ENCODE data around the gene DLGAP1. TPM values are rescaled to one million over a fixed set of nuclear protein-coding genes. Genes with fewer than 3 reads are reported as not detected.

Gene DLGAP1
- total RNA-seq, 1 experiment from 2014 or later, result 23.0 TPM

DNA sequence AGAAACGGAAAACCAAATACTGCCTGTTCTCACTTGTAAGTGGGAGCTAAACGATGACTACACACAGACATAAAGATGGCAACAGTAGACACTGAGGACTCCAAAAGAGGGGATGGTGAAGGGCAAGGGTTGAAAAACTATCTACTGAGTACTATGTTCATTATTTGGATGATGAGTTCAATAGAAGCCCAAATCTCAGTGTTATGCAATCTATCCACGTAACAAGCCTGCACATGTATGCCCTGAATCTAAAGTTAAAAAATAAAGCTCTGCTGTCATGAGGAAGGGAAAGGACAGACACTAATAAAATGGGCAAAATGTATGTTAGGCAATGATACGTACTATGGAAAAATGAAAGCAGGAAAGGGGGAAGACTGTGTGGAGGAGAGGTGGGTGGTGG, 629.1 kb downstream of the DLGAP1 start:
- ChIA-PET CTCF (no interaction called here), POLR2A (no interaction called here)
- TF ChIP-seq SMAD4 (CRISPR knock-in tag; IDR thresholded peaks at IDR 0.05) (no peak), GABPB1 (CRISPR knock-in tag; IDR thresholded peaks at IDR 0.05) (no peak), ESRRA (CRISPR knock-in tag; IDR thresholded peaks at IDR 0.05; ENCODE audit: borderline replicate concordance) (no peak), MYBL2 (CRISPR knock-in tag; IDR thresholded peaks at IDR 0.05) (no peak), NR1H2 (CRISPR knock-in tag; IDR thresholded peaks at IDR 0.05) (no peak)
- TF ChIP-seq, protein P1, sequence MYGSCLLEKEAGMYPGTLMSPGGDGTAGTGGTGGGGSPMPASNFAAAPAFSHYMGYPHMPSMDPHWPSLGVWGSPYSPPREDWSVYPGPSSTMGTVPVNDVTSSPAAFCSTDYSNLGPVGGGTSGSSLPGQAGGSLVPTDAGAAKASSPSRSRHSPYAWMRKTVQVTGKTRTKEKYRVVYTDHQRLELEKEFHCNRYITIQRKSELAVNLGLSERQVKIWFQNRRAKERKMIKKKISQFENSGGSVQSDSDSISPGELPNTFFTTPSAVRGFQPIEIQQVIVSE (CRISPR knock-in tag; IDR thresholded peaks at IDR 0.05; ENCODE audit: borderline replicate concordance), result no peak
- TF ChIP-seq, protein P2, sequence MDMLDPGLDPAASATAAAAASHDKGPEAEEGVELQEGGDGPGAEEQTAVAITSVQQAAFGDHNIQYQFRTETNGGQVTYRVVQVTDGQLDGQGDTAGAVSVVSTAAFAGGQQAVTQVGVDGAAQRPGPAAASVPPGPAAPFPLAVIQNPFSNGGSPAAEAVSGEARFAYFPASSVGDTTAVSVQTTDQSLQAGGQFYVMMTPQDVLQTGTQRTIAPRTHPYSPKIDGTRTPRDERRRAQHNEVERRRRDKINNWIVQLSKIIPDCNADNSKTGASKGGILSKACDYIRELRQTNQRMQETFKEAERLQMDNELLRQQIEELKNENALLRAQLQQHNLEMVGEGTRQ (CRISPR knock-in tag; IDR thresholded peaks at IDR 0.05), result no peak
- TF ChIP-seq, protein P3, sequence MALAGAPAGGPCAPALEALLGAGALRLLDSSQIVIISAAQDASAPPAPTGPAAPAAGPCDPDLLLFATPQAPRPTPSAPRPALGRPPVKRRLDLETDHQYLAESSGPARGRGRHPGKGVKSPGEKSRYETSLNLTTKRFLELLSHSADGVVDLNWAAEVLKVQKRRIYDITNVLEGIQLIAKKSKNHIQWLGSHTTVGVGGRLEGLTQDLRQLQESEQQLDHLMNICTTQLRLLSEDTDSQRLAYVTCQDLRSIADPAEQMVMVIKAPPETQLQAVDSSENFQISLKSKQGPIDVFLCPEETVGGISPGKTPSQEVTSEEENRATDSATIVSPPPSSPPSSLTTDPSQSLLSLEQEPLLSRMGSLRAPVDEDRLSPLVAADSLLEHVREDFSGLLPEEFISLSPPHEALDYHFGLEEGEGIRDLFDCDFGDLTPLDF (CRISPR knock-in tag; IDR thresholded peaks at IDR 0.05), result no peak
- Mint-ChIP-seq H3K27ac (no peak overlapping the region), H3K36me3 (peaks cover 6% of the 10 kb centered on the region), H3K4me3 (no peak overlapping the region), H3K9me3 (peaks cover 11% of the 10 kb centered on the region), H3K27me3 (ENCODE audit: low read depth) (no peaks in the 10 kb centered on the region), H3K4me1 (peaks cover 33% of the 10 kb centered on the region)
- DNase-seq (ENCODE audit: low spot score), result no peak
- no peak for ATAC-seq

DNA sequence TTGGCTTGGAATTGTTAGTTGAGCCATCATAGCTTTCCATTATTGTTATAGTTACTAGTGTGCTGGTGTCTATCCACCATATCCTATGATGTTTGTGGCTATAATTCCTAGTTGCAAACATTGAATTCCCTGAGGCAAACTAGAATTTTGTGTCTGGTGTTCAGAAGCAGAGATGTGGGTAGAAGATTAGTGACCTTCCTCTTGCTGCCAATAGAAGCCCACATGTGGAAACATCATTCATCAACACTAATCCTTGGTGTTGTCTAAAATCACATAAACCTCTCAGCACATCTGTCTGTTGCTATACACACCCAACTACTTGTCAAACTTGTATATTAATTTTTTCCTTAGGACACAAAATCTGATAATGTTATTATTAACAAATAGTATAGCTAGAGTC, 631.0 kb downstream of the DLGAP1 start:
- CTCF ChIA-PET, result interaction anchor here (0.6 kb wide), 1 partner anchor 9 kb away, joined by 3 read pairs; no protein-coding TSS in a partner anchor

DNA sequence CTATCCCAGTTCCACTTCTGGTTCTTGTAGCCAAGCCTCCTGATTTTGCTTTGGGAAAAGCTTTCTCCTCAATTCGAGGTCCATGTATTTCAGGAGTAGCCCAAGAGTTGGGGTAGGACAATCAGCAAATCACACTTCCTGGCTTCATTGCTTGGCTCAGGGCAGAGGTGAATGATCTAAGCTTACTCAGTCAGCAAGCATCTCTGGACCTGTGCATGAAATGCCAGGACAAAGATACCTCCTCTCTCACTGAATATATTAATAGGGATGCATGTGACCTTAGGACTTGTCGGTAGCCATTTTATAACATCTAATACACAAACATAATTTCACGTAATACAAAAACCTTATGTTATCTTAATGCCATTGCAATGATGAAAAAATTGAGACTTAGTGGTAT, 632.0 kb downstream of the DLGAP1 start:
- ChIA-PET CTCF (interaction anchor here (3.6 kb wide), 1 partner anchor 51 kb away, joined by 27 read pairs; no protein-coding TSS in a partner anchor), POLR2A (no interaction called here)
- ATAC-seq (no peak), DNase-seq (ENCODE audit: low spot score) (no peak)
- Mint-ChIP-seq H3K4me3 (no peak overlapping the region), H3K27me3 (ENCODE audit: low read depth) (no peaks in the 10 kb centered on the region), H3K27ac (no peak overlapping the region), H3K36me3 (peaks cover 6% of the 10 kb centered on the region), H3K9me3 (peaks cover 11% of the 10 kb centered on the region), H3K4me1 (peaks cover 40% of the 10 kb centered on the region)
- TF ChIP-seq, protein P4, sequence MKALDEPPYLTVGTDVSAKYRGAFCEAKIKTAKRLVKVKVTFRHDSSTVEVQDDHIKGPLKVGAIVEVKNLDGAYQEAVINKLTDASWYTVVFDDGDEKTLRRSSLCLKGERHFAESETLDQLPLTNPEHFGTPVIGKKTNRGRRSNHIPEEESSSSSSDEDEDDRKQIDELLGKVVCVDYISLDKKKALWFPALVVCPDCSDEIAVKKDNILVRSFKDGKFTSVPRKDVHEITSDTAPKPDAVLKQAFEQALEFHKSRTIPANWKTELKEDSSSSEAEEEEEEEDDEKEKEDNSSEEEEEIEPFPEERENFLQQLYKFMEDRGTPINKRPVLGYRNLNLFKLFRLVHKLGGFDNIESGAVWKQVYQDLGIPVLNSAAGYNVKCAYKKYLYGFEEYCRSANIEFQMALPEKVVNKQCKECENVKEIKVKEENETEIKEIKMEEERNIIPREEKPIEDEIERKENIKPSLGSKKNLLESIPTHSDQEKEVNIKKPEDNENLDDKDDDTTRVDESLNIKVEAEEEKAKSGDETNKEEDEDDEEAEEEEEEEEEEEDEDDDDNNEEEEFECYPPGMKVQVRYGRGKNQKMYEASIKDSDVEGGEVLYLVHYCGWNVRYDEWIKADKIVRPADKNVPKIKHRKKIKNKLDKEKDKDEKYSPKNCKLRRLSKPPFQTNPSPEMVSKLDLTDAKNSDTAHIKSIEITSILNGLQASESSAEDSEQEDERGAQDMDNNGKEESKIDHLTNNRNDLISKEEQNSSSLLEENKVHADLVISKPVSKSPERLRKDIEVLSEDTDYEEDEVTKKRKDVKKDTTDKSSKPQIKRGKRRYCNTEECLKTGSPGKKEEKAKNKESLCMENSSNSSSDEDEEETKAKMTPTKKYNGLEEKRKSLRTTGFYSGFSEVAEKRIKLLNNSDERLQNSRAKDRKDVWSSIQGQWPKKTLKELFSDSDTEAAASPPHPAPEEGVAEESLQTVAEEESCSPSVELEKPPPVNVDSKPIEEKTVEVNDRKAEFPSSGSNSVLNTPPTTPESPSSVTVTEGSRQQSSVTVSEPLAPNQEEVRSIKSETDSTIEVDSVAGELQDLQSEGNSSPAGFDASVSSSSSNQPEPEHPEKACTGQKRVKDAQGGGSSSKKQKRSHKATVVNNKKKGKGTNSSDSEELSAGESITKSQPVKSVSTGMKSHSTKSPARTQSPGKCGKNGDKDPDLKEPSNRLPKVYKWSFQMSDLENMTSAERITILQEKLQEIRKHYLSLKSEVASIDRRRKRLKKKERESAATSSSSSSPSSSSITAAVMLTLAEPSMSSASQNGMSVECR (CRISPR knock-in tag; IDR thresholded peaks at IDR 0.05; ENCODE audit: borderline replicate concordance), result no peak
- no peak for TF ChIP-seq RORB (CRISPR knock-in tag; IDR thresholded peaks at IDR 0.05)

More for the DNA sequence above, 631.0 kb downstream of the DLGAP1 start:
- no peak for ATAC-seq
- peaks cover 6% of the 10 kb centered on the region for H3K36me3 Mint-ChIP-seq
- no peak for DNase-seq (ENCODE audit: low spot score)
- H3K9me3 Mint-ChIP-seq, result peaks cover 11% of the 10 kb centered on the region
- TF ChIP-seq EMX1 (CRISPR knock-in tag; IDR thresholded peaks at IDR 0.05) (no peak), ZNF671 (CRISPR knock-in tag; IDR thresholded peaks at IDR 0.05) (no peak), ZBTB21 (CRISPR knock-in tag; IDR thresholded peaks at IDR 0.05; ENCODE audit: borderline replicate concordance) (no peak)
- H3K27me3 Mint-ChIP-seq (ENCODE audit: low read depth), result no peaks in the 10 kb centered on the region
- peaks cover 40% of the 10 kb centered on the region for H3K4me1 Mint-ChIP-seq
- no peak overlapping the region for H3K27ac Mint-ChIP-seq
- POLR2A ChIA-PET, result no interaction called here
- no peak overlapping the region for H3K4me3 Mint-ChIP-seq

Data from WTC11 (cell line).